ENCODE data around the gene CEP104. TPM values are rescaled to one million over a fixed set of nuclear protein-coding genes. Genes with fewer than 3 reads are reported as not detected.

Gene CEP104
- total and polyA plus RNA-seq, 10 of the 15 experiments (the other 5 are each of a cell fraction or from before 2014, with no cell fraction given): 7.2 to 34.8 (median 19.3) TPM

DNA sequence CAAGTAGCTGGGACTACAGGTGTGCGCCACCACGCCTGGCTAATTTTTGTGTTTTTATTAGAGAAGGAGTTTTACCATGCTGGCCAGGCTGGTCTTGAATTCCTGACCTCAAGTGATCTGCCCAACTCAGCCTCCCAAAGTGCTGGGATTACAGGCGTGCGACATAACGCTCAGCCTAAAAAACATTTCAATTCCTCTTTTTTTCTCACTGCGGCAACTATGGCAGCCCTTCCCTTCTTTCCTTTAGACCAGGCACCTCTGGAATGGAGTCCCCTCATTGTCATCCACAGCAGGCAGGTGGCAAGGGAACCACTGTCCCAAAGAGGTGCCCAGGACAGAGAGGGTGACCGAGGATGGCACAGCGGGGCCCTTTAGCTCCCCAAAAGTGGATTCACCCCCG, 14.1 kb downstream of the CEP104 start:
- no peaks in the 10 kb centered on the region for H4K20me1 ChIP-seq (ENCODE audit: control insufficient read depth, insufficient read depth)
- no peak overlapping the region for H3K27ac ChIP-seq (ENCODE audit: control insufficient read depth, insufficient read depth)
- H3K36me3 ChIP-seq (ENCODE audit: control insufficient read depth in 2 of 2, insufficient read depth in 2 of 2, low read length in 1 of 2): peaks cover 0 to 16% of the 10 kb centered on the region in 2 experiments; a peak in 3 of 4 replicates
- no peaks in the 10 kb centered on the region for H3K27me3 ChIP-seq (replicated peaks in 1 of 2; ENCODE audit: control insufficient read depth in 2 of 2, insufficient read depth in 2 of 2, low read length in 1 of 2)
- peaks cover under 1% of the 10 kb centered on the region; the same call in 1 of the 3 replicates for H3K9me3 ChIP-seq (replicated peaks; ENCODE audit: control insufficient read depth, insufficient read depth, low read length)
- intact Hi-C loops (cut with micrococcal nuclease; ENCODE audit: unreplicated experiment) (no loop called here), in situ Hi-C loops (cut with MboI) (no loop called here)
- no peaks in the 10 kb centered on the region for H3K4me1 ChIP-seq (ENCODE audit: control insufficient read depth, insufficient read depth, low read length)
- RAD21 ChIA-PET (ENCODE audit: unreplicated experiment): interaction anchor here (0.7 kb wide), 2 partner anchors 47 to 295 kb away, joined by 3 to 4 read pairs; partner anchors contain the start of gene LRRC47
- 90% methylated on average over 8 of the region's 9 CpGs for WGBS (ENCODE audit: insufficient coverage, insufficient replicate concordance, low lambda C conversion rate, missing lambda C conversion rate)
- TF ChIP-seq, protein P1, sequence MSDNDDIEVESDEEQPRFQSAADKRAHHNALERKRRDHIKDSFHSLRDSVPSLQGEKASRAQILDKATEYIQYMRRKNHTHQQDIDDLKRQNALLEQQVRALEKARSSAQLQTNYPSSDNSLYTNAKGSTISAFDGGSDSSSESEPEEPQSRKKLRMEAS (IDR thresholded peaks at IDR 0.05; ENCODE audit: low read depth, low read length): no peak
- TF ChIP-seq SPI1 (IDR thresholded peaks at IDR 0.05; ENCODE audit: borderline replicate concordance, insufficient read depth, low read depth, low read length): peak; percentile 33; the same call in 1 of the 2 replicates
- BruUV-seq (replicated peaks): no TSS peak
- no peak overlapping the region for H3K4me2 ChIP-seq (ENCODE audit: control insufficient read depth, insufficient read depth)
- no peak for ATAC-seq
- POLR2A ChIA-PET: no interaction called here
- FAIRE-seq: no peak
- CTCF ChIA-PET: no interaction called here
- no peak overlapping the region for H3K9ac ChIP-seq (ENCODE audit: control insufficient read depth, insufficient read depth, low read length)
- DNase-seq (ENCODE audit: low read depth, low spot score): no peak
- H3K79me2 ChIP-seq (ENCODE audit: control insufficient read depth, insufficient read depth, low read length): no peaks in the 10 kb centered on the region
- SMC1A ChIA-PET (ENCODE audit: uncharacterized antibody, unreplicated experiment): no interaction called here
- no peak overlapping the region for H2AFZ ChIP-seq (ENCODE audit: control insufficient read depth, low read depth, low read length)
- no peak overlapping the region for H3K4me3 ChIP-seq

DNA sequence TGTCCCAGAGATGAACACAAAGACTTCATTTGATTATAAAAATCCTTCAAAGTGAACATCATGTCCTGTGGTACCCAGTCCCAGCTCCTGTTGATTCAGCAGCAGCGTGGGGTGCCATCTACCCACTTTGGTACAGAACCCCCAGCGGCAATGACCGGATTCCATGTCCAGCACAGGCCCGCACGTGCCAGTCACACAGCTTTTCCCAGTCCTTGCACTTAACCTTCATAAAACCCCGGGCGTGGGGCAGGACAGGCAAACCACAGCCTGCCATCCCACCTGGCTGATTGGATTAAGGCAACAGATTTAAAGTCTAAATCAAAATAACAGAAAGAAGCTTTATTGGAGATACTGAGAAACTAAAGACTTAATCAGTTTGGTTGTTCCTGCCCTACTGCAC, 15.5 kb downstream of the CEP104 start:
- no peak overlapping the region for H3K27ac ChIP-seq (ENCODE audit: control insufficient read depth, insufficient read depth)
- H4K20me1 ChIP-seq (ENCODE audit: control insufficient read depth, insufficient read depth): no peaks in the 10 kb centered on the region
- ATAC-seq (no peak), DNase-seq (ENCODE audit: low read depth, low spot score) (no peak), FAIRE-seq (no peak)
- ChIA-PET CTCF (no interaction called here), SMC1A (ENCODE audit: uncharacterized antibody, unreplicated experiment) (no interaction called here), RAD21 (ENCODE audit: unreplicated experiment) (no interaction called here), POLR2A (no interaction called here)
- peaks cover 0 to 18% of the 10 kb centered on the region in 2 experiments; a peak in 3 of 4 replicates for H3K36me3 ChIP-seq (ENCODE audit: control insufficient read depth in 2 of 2, insufficient read depth in 2 of 2, low read length in 1 of 2)
- H3K79me2 ChIP-seq (ENCODE audit: control insufficient read depth, insufficient read depth, low read length): no peaks in the 10 kb centered on the region
- H3K4me3 ChIP-seq: no peak overlapping the region
- intact Hi-C loops (cut with micrococcal nuclease; ENCODE audit: unreplicated experiment): no loop called here
- peaks cover 9% of the 10 kb centered on the region; the same call in 2 of the 3 replicates for H3K9me3 ChIP-seq (replicated peaks; ENCODE audit: control insufficient read depth, insufficient read depth, low read length)
- no peaks in the 10 kb centered on the region for H3K4me1 ChIP-seq (ENCODE audit: control insufficient read depth, insufficient read depth, low read length)
- no peak overlapping the region for H3K9ac ChIP-seq (ENCODE audit: control insufficient read depth, insufficient read depth, low read length)
- 97% methylated on average over 7 of the region's 7 CpGs for WGBS (ENCODE audit: insufficient coverage, insufficient replicate concordance, low lambda C conversion rate, missing lambda C conversion rate)
- H3K4me2 ChIP-seq (ENCODE audit: control insufficient read depth, insufficient read depth): no peak overlapping the region
- no peaks in the 10 kb centered on the region for H3K27me3 ChIP-seq (replicated peaks in 1 of 2; ENCODE audit: control insufficient read depth in 2 of 2, insufficient read depth in 2 of 2, low read length in 1 of 2)
- no peak for TF ChIP-seq BACH1 (IDR thresholded peaks at IDR 0.05; ENCODE audit: borderline replicate concordance)
- TF ChIP-seq ASH2L (IDR thresholded peaks at IDR 0.05; ENCODE audit: borderline replicate concordance, low read depth): no peak
- TF ChIP-seq BHLHE40 (IDR thresholded peaks at IDR 0.05; ENCODE audit: borderline replicate concordance in 1 of 2, low read depth in 2 of 2, low read length in 1 of 2): no peak
- no peak for TF ChIP-seq BMI1 (IDR thresholded peaks at IDR 0.05; ENCODE audit: borderline replicate concordance)
- TF ChIP-seq NR2F1 (conservative IDR thresholded peaks at IDR 0.05): no peak
- TF ChIP-seq, protein P2, sequence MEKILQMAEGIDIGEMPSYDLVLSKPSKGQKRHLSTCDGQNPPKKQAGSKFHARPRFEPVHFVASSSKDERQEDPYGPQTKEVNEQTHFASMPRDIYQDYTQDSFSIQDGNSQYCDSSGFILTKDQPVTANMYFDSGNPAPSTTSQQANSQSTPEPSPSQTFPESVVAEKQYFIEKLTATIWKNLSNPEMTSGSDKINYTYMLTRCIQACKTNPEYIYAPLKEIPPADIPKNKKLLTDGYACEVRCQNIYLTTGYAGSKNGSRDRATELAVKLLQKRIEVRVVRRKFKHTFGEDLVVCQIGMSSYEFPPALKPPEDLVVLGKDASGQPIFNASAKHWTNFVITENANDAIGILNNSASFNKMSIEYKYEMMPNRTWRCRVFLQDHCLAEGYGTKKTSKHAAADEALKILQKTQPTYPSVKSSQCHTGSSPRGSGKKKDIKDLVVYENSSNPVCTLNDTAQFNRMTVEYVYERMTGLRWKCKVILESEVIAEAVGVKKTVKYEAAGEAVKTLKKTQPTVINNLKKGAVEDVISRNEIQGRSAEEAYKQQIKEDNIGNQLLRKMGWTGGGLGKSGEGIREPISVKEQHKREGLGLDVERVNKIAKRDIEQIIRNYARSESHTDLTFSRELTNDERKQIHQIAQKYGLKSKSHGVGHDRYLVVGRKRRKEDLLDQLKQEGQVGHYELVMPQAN (conservative IDR thresholded peaks at IDR 0.05): no peak
- no peak for TF ChIP-seq JUND (IDR thresholded peaks at IDR 0.05; ENCODE audit: low read depth, low read length)
- TF ChIP-seq HDAC2 (IDR thresholded peaks at IDR 0.05): no peak
- TF ChIP-seq, protein P3, sequence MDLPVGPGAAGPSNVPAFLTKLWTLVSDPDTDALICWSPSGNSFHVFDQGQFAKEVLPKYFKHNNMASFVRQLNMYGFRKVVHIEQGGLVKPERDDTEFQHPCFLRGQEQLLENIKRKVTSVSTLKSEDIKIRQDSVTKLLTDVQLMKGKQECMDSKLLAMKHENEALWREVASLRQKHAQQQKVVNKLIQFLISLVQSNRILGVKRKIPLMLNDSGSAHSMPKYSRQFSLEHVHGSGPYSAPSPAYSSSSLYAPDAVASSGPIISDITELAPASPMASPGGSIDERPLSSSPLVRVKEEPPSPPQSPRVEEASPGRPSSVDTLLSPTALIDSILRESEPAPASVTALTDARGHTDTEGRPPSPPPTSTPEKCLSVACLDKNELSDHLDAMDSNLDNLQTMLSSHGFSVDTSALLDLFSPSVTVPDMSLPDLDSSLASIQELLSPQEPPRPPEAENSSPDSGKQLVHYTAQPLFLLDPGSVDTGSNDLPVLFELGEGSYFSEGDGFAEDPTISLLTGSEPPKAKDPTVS (IDR thresholded peaks at IDR 0.05; ENCODE audit: low read depth, low read length): no peak
- no peak for TF ChIP-seq RAD21 (IDR thresholded peaks at IDR 0.05; ENCODE audit: insufficient read depth, low read depth, low read length)
- TF ChIP-seq NR2C2 (IDR thresholded peaks at IDR 0.05; ENCODE audit: borderline replicate concordance, control insufficient read depth, insufficient read length, low read depth): no peak
- no TSS peak for BruUV-seq (replicated peaks)
- H2AFZ ChIP-seq (ENCODE audit: control insufficient read depth, low read depth, low read length): no peak overlapping the region
- in situ Hi-C loops (cut with MboI): no loop called here
